ENCODE results near the gene JPT1.
"Not testable (repeated sequence)": the region's sequence is repeated elsewhere in the genome, so short reads cannot be mapped to it uniquely, and the experiment has no call there.

The JPT1 gene

GRCh38 chr17:75129576-75129975, 24.7 kb downstream of the JPT1 start:
- DNase-seq: no peak

- DNase-seq: no peak
These were observed 25.4 kb downstream of the JPT1 start for GRCh38 chr17:75128694-75129505.

GRCh38 chr17:75127936-75128335, 26.4 kb downstream of the JPT1 start:
- DNase-seq: not testable (repeated sequence)

- DNase-seq: no peak
These were observed 27.4 kb downstream of the JPT1 start for GRCh38 chr17:75126954-75127353.

- no peak for DNase-seq
These were observed 28.3 kb downstream of the JPT1 start for GRCh38 chr17:75125984-75126383.

GRCh38 chr17:75124819-75125162, 29.5 kb downstream of the JPT1 start:
- no peak for DNase-seq

GRCh38 chr17:75124041-75124818, 30.1 kb downstream of the JPT1 start:
- DNase-seq: no peak

- DNase-seq: no peak
These were observed 36.0 kb downstream of the JPT1 start for GRCh38 chr17:75118307-75118706.

GRCh38 chr17:75116737-75117136, 37.6 kb downstream of the JPT1 start:
- no peak for DNase-seq

GRCh38 chr17:75115555-75115954, 38.8 kb downstream of the JPT1 start:
- no peak for DNase-seq

- no peak for DNase-seq
These were observed 39.6 kb downstream of the JPT1 start for GRCh38 chr17:75114552-75115314.

GRCh38 chr17:75113798-75114551, 40.3 kb downstream of the JPT1 start:
- DNase-seq: peak; percentile 78

- no peak for DNase-seq
These were observed 42.5 kb downstream of the JPT1 start for GRCh38 chr17:75111777-75112335.

GRCh38 chr17:75110234-75110937, 43.9 kb downstream of the JPT1 start:
- no peak for DNase-seq

- peak; percentile 73 for DNase-seq
These were observed 44.7 kb downstream of the JPT1 start, which contains the start of gene ARMC7 for GRCh38 chr17:75109407-75110233. Gene ARMC7 (plus strand): TSS chr17:75109969. CDS start chr17:75110289, 320 bp downstream.

GRCh38 chr17:75109046-75109406, 45.3 kb downstream of the JPT1 start:
- no peak for DNase-seq

GRCh38 chr17:75108193-75108592, 46.1 kb downstream of the JPT1 start:
- no peak for DNase-seq

- DNase-seq: peak; percentile 47
These were observed 48.9 kb downstream of the JPT1 start for GRCh38 chr17:75105126-75106080.
